Esophagus muscularis mucosa (tissue), 3 donors: Measurements from ENCODE around the gene REL.

ENCODE experiments used
- POLR2A ChIP-seq: fragments of 450-650 bp; IDR thresholded peaks from one replicate; pipeline ENCODE4 v1.6.1; 2017; ENCODE audit warnings: antibody characterized with exemption, moderate library complexity, mild to moderate bottlenecking, low read depth
- TF ChIP-seq, protein P1 (sequence below), 3 experiments: fragments of 200-600 bp in 2 of 3; fragments of 450-650 bp in 1 of 3; sonication (generic) in 2 of 3; IDR thresholded peaks; one replicate each; pipeline ENCODE4 v1.5.1; 2017 to 2019; ENCODE audit warnings: antibody characterized with exemption in 3 of 3, mild to moderate bottlenecking in 2 of 3, moderate library complexity in 1 of 3

DNA sequence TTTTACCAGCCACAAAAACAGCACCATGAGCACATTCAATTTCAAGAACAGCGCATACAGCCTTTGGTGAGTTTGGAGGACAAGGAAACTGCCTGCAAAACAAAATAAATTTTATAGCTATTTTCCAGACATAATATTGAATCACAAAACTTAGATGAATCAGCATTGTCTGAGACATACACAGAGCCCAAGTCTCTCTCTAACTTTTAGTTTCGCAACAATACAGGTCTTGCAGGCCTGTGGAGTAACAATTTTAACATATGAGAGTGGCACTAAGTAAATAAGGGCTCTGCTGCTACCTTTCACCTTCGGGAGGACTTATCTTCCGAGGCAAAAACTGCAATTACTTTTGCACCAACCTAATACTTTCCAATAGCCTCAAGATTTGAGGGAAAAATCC is 80.1 kb downstream of the REL start:
- TF ChIP-seq, protein P1, sequence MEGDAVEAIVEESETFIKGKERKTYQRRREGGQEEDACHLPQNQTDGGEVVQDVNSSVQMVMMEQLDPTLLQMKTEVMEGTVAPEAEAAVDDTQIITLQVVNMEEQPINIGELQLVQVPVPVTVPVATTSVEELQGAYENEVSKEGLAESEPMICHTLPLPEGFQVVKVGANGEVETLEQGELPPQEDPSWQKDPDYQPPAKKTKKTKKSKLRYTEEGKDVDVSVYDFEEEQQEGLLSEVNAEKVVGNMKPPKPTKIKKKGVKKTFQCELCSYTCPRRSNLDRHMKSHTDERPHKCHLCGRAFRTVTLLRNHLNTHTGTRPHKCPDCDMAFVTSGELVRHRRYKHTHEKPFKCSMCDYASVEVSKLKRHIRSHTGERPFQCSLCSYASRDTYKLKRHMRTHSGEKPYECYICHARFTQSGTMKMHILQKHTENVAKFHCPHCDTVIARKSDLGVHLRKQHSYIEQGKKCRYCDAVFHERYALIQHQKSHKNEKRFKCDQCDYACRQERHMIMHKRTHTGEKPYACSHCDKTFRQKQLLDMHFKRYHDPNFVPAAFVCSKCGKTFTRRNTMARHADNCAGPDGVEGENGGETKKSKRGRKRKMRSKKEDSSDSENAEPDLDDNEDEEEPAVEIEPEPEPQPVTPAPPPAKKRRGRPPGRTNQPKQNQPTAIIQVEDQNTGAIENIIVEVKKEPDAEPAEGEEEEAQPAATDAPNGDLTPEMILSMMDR (IDR thresholded peaks at IDR 0.05), result no peak
- no peak for TF ChIP-seq POLR2A
